Fibroblast of pulmonary artery (primary cell): ENCODE measurements around the gene OXLD1.

Source experiments
- DNase-seq: peaks from one replicate; pipeline ENCODE4 v3.0.0-alpha.2; 2010; ENCODE audit warnings: low read depth
- H3K4me3 ChIP-seq: replicated peaks from 2 replicates; pipeline ENCODE4 v1.5.1; 2011; ENCODE audit warnings: low read depth, mild to moderate bottlenecking, control low read depth, low read length, moderate library complexity
- CTCF ChIP-seq: IDR thresholded peaks from 2 replicates; pipeline ENCODE4 v1.5.1; 2011; ENCODE audit warnings: mild to moderate bottlenecking, control low read depth, low read length, inconsistent platforms; ENCODE audit errors: missing control alignments

OXLD1 gene

DNA sequence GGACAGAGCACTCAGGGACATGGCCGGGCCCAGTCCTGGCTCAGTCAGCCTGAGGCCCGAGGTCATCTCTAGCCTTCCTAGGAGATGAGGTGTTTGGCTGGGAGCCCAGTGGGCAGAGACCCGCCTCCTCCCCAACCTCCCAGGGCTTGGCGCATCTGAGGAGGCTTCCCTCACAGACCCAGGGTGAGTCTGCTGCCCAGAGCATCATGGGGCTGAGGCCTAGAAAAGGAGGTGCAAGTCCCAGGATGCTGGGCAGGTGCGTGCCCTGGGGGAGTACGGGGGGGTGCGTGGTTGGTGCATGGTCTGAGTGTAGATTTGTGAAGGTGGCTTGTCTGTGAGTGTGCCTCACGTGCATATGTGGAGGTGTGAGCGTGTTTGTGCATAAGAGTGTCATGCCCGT lies 14.7 kb downstream of the OXLD1 start:
- no peak overlapping the region for H3K4me3 ChIP-seq
- TF ChIP-seq CTCF, result no peak
- peak; percentile 79 for DNase-seq

GRCh38 chr17:81650951-81651350 lies 15.5 kb downstream of the OXLD1 start:
- TF ChIP-seq CTCF, result no peak
- H3K4me3 ChIP-seq, result no peak overlapping the region
- no peak for DNase-seq

DNA sequence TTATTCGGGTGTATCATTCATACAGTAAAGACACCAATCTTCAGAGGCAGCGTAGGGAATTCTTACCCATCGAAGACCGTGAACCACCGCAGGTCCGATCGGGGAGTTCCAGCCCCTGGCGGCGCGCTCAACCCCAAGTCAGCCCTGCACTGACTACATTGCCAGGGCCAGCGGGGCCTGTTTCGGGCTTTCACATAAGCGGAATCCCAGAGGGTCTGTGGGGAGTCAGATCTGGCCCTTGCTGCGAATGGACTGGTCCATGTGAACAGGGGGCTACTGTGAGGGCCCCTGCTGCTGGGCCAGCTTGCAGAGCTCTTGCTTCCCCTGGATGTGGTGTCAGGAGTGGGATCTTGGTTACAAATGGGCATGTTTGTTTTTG lies 17.7 kb downstream of the OXLD1 start:
- no peak for TF ChIP-seq CTCF
- DNase-seq, result no peak
- no peak overlapping the region for H3K4me3 ChIP-seq

GRCh38 chr17:81648013-81648706 lies 18.2 kb downstream of the OXLD1 start:
- TF ChIP-seq CTCF, result no peak
- no peak for DNase-seq
- no peak overlapping the region for H3K4me3 ChIP-seq

GRCh38 chr17:81647640-81648012 lies 18.8 kb downstream of the OXLD1 start:
- TF ChIP-seq CTCF, result no peak

DNA sequence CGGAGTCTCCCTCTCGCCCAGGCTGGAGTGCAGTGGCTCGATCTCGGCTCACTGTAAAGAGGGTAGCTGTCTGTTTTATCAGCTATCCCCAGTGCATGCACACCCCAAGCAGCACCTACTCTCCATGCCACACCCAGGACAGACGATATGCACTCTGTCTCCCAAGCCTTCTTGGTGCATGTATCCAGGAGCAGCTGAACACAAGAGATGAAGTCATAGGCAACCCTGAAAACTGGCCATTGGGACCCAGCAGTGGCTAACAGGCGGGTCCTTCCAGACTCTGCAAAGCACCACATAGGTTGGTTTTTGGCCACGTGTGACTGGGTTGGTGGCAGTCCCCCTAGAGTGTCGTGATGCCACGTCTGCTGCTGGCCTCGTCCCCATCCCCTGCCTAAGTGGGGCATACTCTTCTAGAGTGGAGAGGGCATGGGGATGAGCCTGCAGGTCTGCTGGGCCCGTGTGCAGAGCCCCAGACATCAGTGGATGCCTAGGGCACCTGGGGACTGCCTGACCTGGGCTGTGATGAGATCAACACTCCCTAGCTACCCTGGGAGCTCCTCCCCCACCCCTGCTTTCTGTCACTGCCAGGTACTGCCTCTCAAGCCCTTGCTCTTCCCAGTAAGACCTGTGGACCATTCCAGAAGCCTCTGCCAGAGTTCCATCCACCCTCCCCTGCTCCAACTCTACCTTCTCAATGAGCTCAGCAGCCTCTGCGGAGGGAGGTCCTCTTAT lies 19.4 kb downstream of the OXLD1 start:
- TF ChIP-seq CTCF, result no peak
- H3K4me3 ChIP-seq, result no peak overlapping the region
- DNase-seq, result no peak

More at GRCh38 chr17:81647640-81648012, 18.8 kb downstream of the OXLD1 start:
- DNase-seq, result no peak
- H3K4me3 ChIP-seq, result no peak overlapping the region
